Natural killer cell (primary cell): Measurements from ENCODE around the gene ATRNL1. TPM values are rescaled to one million over a fixed set of nuclear protein-coding genes. Genes with fewer than 3 reads are reported as not detected.

Experiments used
- ATAC-seq, 3 donors: fragments of 150-1000 bp in 2 of 3; fragments of 200-7000 bp in 1 of 3; cut with Tn5 transposase; 1 replicate in 1 of 3; 2 replicates in 2 of 3; pipeline ENCODE4 v1.10.0; 2021; ENCODE audit warnings: mild to moderate bottlenecking in 2 of 3, moderate library complexity in 2 of 3
- DNase-seq, 2 donors: peaks; one replicate each; pipeline versions ENCODE4 v3.0.0 to v3.0.0-alpha.2; 2013 to 2021; ENCODE audit warnings: mixed read lengths in 1 of 2
- H3K27ac ChIP-seq: one replicate; pipeline ENCODE4 v1.5.1; 2013; ENCODE audit warnings: mild to moderate bottlenecking, low read length
- H3K27me3 ChIP-seq: one replicate; pipeline ENCODE4 v1.6.1; 2013; ENCODE audit warnings: low read length; ENCODE audit not compliant: control insufficient read depth, insufficient read depth
- H3K36me3 ChIP-seq: one replicate; pipeline ENCODE4 v1.6.1; 2013; ENCODE audit warnings: low read length; ENCODE audit not compliant: control insufficient read depth, insufficient read depth
- H3K4me1 ChIP-seq: one replicate; pipeline ENCODE4 v1.6.1; 2013; ENCODE audit warnings: low read length; ENCODE audit not compliant: control insufficient read depth, insufficient read depth
- H3K4me3 ChIP-seq: one replicate; pipeline ENCODE4 v1.5.1; 2013; ENCODE audit warnings: low read length
- H3K9me3 ChIP-seq: one replicate; pipeline ENCODE4 v1.6.1; 2013; ENCODE audit warnings: low read length; ENCODE audit not compliant: control insufficient read depth, insufficient read depth
- H3K27ac Mint-ChIP-seq, 2 donors: one replicate each; pipeline ENCODE4 v1.8.0; 2022; ENCODE audit warnings: mild to moderate bottlenecking in 2 of 2, mixed read lengths in 2 of 2, moderate library complexity in 1 of 2
- H3K27me3 Mint-ChIP-seq, 2 donors: one replicate each; pipeline ENCODE4 v1.8.0; 2022; ENCODE audit warnings: low read depth in 2 of 2, mixed read lengths in 2 of 2
- H3K36me3 Mint-ChIP-seq: one replicate; pipeline ENCODE4 v1.8.0; 2022; ENCODE audit warnings: mixed read lengths
- H3K4me1 Mint-ChIP-seq, 2 donors: one replicate each; pipeline ENCODE4 v1.8.0; 2022; ENCODE audit warnings: mixed read lengths in 2 of 2
- H3K4me3 Mint-ChIP-seq: one replicate; pipeline ENCODE4 v1.8.0; 2022; ENCODE audit warnings: mild to moderate bottlenecking, moderate library complexity, mixed read lengths
- H3K9me3 Mint-ChIP-seq, 2 donors: one replicate each; pipeline ENCODE4 v1.8.0; 2022; ENCODE audit warnings: mixed read lengths in 2 of 2
- WGBS: methylation state at CpG from one replicate; pipeline ENCODE4 v1.1.7; 2013; ENCODE audit warnings: missing lambda C conversion rate; ENCODE audit not compliant: insufficient coverage; 5-methylcytosine and 5-hydroxymethylcytosine counted together
- intact Hi-C: fragments of 100-400 bp; cut with micrococcal nuclease; formaldehyde crosslinking; loops from one replicate; pipeline ENCODE4 v1.14.2; 2022
- total RNA-seq, 4 donors: library from RNA; stranded (reverse); fragments of 120-200 nt in 1 of 4; gene quantifications; one replicate each; pipeline versions ENCODE4 v1.2.3 to v1.2.4, GENCODE V29; 2013 to 2022
- TF ChIP-seq, protein P1 (sequence below): fragments of 200-600 bp; IDR thresholded peaks from one replicate; pipeline ENCODE4 v1.8.0; 2022; ENCODE audit warnings: antibody characterized with exemption

The ATRNL1 gene
- total RNA-seq, 3 donors from 2014 or later (not counting 1 experiment from before 2014, with no cell fraction given): not detected

DNA sequence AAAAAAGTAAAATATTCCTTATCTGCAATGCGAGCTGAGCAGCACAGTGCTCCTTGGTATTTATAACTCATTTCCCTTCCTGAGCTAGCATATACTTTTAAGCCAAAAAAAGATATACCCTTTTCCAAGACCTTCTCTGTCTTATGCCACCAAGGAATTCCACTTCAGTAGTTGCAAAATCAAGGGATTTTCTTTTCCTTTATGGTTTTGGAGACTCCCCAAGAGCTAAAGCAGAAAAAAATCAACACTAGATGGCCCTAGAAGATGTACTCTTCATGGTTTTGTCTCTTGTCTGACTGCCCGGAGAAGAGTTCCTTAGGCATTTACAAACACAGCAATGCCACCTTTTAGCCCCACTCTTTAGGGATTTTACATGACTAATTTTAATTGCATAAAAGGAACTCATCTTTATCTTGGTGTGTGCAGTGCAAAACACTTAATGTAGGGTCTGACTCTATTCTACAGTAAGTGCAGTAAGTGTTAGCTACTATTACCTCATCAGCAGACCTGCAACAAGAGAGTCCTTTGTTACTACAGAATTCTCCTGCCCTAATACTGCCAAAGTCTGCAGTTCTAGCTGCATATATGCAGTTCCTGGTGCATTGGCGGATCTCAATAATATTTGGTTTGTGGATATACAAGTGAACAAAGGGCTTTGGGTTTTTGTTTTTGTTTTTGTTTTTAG is 736.5 kb downstream of the ATRNL1 start:
- Histone ChIP-seq H3K9me3 (no peaks in the 10 kb centered on the region), H3K27me3 (no peaks in the 10 kb centered on the region), H3K4me3 (no peak overlapping the region), H3K36me3 (no peaks in the 10 kb centered on the region), H3K27ac (no peak overlapping the region), H3K4me1 (no peaks in the 10 kb centered on the region)
- Mint-ChIP-seq H3K27ac (no peak overlapping the region), H3K4me3 (no peak overlapping the region), H3K36me3 (no peaks in the 10 kb centered on the region), H3K4me1 (no peaks in the 10 kb centered on the region), H3K9me3 (peaks cover 9 to 19% of the 10 kb centered on the region in 2 donors), H3K27me3 (no peaks in the 10 kb centered on the region)
- 51% methylated on average over 2 of the region's 3 CpGs for WGBS
- DNase-seq: no peak
- no peak for ATAC-seq
- TF ChIP-seq, protein P1, sequence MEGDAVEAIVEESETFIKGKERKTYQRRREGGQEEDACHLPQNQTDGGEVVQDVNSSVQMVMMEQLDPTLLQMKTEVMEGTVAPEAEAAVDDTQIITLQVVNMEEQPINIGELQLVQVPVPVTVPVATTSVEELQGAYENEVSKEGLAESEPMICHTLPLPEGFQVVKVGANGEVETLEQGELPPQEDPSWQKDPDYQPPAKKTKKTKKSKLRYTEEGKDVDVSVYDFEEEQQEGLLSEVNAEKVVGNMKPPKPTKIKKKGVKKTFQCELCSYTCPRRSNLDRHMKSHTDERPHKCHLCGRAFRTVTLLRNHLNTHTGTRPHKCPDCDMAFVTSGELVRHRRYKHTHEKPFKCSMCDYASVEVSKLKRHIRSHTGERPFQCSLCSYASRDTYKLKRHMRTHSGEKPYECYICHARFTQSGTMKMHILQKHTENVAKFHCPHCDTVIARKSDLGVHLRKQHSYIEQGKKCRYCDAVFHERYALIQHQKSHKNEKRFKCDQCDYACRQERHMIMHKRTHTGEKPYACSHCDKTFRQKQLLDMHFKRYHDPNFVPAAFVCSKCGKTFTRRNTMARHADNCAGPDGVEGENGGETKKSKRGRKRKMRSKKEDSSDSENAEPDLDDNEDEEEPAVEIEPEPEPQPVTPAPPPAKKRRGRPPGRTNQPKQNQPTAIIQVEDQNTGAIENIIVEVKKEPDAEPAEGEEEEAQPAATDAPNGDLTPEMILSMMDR: no peak
- intact Hi-C loops: no loop called here

DNA sequence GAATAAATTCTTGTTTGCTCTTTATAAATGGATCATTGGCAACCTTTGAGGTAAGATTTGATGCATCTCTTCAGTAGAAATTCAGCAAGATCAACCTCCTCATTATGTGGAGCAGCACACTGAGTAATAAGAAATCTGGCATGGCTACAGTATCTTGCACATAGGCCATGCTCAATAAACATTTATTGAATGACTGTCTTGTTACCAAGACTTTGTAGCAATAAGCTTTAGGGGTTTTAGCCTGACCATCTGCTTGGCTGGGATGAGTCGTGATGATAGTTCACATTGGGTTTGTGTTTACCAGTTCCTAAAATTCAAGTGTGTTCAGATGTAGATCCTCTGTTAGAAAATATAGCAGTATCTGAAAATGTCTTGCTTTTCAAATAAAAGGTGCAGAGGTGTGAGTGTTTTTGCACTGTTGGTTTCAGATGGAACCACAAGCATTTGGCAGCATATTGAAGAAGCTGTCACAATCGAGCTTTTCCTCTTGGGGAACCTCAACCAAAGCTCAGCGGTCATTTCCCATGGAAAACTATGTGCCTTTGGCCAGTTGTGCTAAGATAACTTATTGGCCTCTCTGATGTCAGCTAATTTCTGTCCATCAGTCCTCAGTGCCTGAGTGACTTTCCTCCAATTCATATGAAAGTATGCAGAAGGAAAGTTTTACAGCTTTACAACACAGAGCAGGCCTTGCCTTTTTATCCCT is 737.3 kb downstream of the ATRNL1 start:
- Mint-ChIP-seq H3K9me3 (peaks cover 10 to 18% of the 10 kb centered on the region in 2 donors), H3K27ac (no peak overlapping the region)
- intact Hi-C loops: no loop called here

DNA sequence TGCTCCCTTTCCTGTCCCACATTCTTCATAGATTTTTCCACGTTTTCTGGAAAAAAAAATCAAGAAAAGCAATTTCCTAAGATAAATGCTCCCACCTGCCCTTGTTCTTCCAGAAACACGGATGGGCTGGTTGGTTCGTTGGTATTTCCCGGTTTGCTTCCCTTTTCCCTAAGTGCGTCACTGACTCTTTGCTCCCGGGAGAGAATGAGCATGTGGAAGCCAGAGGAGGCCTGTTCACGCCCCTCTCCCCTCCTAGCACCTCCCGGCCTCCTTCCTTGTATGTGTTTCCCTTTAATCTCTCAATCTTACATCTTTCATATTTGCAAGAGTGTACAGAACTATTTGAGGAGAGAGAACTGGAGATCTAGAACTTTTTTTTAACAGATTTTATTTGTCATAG is 737.9 kb downstream of the ATRNL1 start:
- ATAC-seq: no peak

More for the DNA sequence above, 737.3 kb downstream of the ATRNL1 start:
- DNase-seq (no peak), ATAC-seq (no peak)
- H3K4me3 ChIP-seq: no peak overlapping the region
- H3K36me3 Mint-ChIP-seq: no peaks in the 10 kb centered on the region
- H3K4me1 ChIP-seq: no peaks in the 10 kb centered on the region
- no peaks in the 10 kb centered on the region for H3K27me3 ChIP-seq
- no peaks in the 10 kb centered on the region for H3K4me1 Mint-ChIP-seq
- TF ChIP-seq, protein P1: no peak
- no peaks in the 10 kb centered on the region for H3K27me3 Mint-ChIP-seq
- no peaks in the 10 kb centered on the region for H3K36me3 ChIP-seq
- no peak overlapping the region for H3K4me3 Mint-ChIP-seq
- no peaks in the 10 kb centered on the region for H3K9me3 ChIP-seq
- 70% methylated on average over 3 of the region's 3 CpGs for WGBS
- H3K27ac ChIP-seq: no peak overlapping the region

More for the DNA sequence above, 737.9 kb downstream of the ATRNL1 start:
- Histone ChIP-seq H3K4me1 (no peaks in the 10 kb centered on the region), H3K4me3 (no peak overlapping the region), H3K9me3 (no peaks in the 10 kb centered on the region), H3K36me3 (no peaks in the 10 kb centered on the region), H3K27ac (no peak overlapping the region), H3K27me3 (no peaks in the 10 kb centered on the region)
- intact Hi-C loops: no loop called here
- WGBS: 80% methylated on average over 8 of the region's 8 CpGs
- Mint-ChIP-seq H3K27me3 (no peaks in the 10 kb centered on the region), H3K4me1 (no peaks in the 10 kb centered on the region), H3K4me3 (no peak overlapping the region), H3K9me3 (peaks cover 12 to 16% of the 10 kb centered on the region in 2 donors), H3K27ac (no peak overlapping the region), H3K36me3 (no peaks in the 10 kb centered on the region)
- DNase-seq: no peak
- TF ChIP-seq, protein P1: no peak
